HG02885 (cell line): ENCODE results near the gene ATP6V0D1.
"Not testable (repeated sequence)": the region's sequence is repeated elsewhere in the genome, so short reads cannot be mapped to it uniquely, and the experiment has no call there.

Experiments used
- ATAC-seq: cut with Tn5 transposase; IDR thresholded peaks from one replicate; pipeline ENCODE4 v1.9.1; 2021; ENCODE audit warnings: mild to moderate bottlenecking; ENCODE audit not compliant: unreplicated experiment, poor library complexity

Gene ATP6V0D1

DNA sequence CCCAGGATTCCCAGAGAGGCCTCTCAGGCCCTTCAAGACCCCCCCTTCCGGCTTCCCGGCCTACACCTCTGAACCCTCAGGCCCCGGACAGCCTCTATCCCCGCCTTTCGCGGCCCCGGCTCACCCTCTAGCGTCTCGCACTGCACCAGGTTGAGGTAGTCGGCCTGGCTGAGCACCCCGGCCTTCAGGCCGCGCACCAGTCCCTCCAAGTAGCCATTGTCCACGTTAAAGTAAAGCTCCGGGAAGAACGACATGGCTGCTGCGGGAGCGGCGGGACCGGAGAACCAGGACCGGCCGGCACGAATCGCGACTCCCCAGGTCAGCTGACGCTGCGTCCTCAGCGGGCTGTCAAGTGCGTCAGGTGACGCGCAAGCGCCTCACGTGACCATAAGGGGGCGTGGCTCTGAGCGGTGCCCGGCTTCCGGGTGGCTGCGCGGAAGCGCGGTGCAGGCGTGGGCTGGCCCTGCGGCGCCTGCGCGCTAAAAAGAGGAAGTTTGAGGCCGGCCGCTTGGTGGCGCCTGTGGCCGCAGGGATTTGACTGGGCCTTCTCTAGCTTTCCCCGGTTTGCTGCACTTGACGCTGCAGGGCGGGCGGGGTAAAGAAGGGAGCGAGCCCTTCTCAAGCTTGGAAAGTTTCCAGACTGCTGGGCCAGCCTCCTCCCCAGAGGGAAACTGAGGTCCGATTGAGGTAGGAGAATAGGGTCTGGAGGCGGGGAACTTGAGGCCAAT lies at the start of gene ATP6V0D1:
TSS of gene ATP6V0D1 (minus strand) at position 325 of the 728 bp plus-strand sequence. CDS start at position 254, 71 bp downstream.
- peak; percentile 94 for ATAC-seq

DNA sequence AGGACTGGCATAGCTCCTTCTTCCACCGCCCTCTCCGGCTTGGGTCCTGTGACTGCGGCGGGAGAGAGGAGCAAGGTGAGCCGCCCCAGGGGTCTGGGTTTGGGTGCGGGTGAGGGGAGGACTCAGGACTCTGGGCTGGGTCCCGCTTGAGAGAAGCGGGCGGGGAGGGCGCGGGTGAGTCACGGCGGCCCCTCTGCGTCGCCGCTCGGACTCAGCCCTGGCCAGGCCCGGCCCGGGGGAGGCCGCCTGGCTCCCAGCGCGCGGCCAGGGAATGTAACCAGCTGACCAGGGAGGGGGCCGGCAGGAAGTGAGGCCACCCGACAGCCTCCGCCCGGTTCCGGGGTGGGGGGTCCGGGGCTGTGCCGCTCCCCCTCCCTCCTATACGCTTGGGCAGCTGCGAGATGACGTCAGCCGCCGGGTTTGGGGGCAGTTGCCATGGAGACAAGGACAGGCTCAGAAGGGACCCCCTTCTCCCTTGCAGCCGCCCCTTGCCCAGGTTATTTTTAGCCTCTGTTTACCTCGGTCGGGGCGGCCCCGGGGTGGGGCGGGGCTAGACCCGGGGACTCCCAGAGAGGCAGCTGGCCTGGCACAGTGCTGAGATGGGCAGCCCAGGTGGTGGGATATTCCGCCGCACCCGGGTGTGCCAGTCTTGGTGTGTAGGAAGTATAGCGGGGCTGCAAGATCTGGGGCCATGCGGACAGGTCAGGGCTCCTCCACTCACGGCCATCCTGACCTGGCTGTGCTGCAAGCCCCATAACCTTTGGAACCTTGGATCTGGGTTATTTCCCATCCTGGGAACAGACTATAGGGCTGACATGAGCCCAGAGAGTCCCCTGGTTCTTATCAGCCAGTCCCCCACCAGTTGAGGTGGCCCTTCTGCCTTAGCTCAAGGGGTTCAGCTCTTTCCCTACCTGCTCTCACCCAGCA lies 49.3 kb upstream of the ATP6V0D1 start:
- peak; percentile 34 for ATAC-seq

DNA sequence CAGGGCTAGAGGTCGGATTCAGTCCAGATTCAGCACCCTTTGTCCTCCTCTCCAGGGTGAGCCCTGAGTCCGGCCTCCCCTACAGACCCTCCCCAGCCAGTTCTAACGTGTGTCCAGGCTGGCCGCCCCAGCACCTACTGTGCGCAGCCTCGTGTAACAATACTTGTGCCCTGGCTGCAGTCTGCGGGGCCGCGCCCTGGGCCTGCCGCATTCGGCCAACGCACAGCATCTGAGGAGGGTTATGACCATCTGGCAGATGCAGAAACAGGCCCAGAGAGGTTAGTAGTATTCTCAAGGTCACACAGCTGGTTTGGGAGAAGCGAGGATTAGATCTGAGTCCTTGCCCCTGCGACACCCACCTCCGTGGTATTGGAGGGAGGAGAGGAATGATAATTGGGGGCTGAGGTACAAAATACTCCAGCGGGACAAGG lies 48.6 kb upstream of the ATP6V0D1 start:
- ATAC-seq = no peak

DNA sequence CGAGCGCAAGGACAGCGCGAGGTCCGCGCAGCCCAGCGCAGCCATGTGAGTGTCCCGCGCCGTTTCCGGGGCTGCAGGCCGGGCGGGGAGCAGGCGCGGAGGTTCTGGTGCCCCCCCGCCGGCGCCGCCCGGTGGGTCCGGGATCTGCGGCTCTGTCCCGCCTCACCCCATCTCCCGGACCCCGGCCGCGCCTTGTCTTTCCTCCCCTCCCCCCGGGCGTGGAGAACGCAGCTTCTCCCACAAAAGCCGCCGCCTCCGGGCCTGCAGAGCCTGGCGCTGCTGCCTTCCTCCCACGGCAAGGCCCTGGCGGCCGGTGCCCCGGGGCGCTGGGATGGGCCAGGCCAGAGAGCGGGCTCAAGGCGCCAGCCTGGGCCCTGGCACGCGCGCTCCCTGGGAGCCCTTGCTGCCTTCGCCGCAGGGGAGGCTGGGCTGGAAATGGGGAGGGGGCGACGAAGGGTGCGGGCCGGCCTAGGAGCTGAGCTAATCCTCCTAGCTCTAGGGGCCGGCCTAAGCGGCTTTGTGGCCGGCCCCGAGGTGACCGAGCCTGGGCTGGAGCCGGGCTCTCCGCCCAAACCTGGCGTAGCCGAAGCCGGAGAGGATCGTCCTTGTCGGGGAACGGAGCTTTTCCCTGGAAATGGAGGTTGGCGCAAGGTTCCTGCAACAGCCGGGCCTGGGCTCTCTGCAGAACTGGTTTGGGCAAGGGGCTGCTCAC lies 48.1 kb upstream of the ATP6V0D1 start:
- peak; percentile 21 for ATAC-seq

DNA sequence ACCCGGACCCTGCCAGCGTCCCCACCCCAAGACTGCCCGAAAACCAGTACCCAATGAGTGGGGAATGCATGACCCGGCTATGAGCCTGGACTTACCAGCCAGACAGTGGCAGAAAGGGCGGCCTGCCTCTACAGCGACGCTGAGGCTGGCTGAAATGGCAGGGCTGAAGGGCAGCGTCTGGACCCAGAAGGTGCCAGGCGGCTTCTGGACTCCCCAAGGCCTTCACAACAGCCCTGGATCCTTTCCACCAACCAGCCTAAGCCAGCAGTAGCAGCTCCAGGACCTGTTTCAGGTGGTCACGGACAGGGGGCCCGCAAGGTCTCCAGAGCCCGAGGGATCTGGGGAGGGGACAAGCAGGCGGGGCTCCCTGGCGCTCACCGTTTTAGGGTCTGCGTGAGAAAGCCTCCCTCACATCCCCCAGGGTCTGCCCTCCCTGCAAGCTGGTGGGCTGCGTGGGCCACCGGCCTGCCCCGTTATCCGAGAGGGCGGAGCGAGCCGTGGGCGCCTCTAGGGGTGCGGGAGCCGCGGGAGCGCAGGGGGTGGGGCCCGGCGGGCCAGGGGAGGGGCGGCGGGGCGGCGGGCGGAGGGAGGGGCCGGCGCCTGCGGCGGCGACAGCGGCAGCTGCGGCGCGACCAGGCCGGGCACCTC lies 47.4 kb upstream of the ATP6V0D1 start, which contains the start of gene RIPOR1:
TSS of gene RIPOR1 (plus strand) at position 608 of the 648 bp plus-strand sequence. CDS start 9,618 bp downstream, outside the sequence.
- peak; percentile 52 for ATAC-seq

DNA sequence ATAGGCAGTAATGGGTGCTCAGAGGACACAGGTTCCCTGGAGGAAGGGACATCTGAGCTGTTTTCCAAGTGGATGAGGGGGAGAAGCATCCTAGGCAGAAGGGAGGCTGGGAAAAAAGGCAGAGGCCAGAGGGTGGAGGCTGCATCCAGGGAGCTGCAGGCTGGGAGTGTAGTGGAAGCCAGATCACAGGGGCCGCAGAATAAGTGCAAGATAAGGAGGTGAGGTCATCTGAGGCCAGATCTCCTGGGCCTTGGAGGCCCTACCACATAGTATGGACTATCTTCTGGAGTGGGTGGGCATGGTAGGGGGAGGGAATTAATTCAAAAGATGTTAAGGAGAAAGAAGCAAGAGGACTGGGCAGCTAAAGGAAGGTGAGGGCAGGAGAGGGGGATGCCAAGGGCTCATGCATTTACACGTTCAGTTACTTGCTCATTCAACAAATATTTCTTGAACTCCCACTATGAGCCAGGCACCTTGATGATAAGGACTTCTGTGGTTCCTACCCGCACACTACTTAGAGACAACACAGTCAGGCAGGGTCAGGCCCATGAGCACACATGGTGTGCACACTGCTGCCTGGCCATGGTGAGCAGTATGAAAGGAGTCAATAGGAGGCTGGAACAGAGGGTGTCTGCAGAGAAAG lies 45.3 kb upstream of the ATP6V0D1 start:
- ATAC-seq = no peak

DNA sequence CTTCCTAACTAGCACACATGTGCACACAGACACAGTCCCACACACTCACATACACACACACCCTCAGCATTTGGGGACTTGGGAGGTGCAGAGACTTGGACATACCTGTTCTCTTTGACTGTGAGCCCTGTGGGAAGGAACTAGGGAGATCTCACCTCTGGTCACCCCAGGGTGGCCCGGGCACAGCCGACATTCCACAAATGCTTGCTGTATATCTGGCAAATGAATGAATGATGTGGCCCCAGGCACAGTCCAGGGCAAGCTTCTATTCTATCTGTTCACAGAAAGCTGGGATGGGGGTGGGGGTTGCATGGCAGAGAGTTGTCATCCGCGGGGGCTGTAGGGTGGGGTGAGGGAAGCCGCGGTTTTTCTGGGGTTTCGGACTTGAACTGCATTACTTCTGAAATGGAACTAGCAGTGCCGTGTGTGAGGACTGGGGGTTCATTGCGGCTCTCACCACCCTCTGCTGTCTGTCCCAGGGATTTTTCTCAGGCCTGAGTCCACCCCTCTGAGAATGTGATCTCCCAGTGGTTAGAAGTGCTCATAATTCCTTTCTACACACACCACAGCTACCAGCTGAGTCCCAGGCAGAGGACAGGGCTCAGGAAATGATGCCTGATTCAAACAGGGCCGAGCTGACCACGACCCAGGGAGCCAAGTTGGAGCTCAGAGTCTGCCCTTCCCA lies 44.4 kb upstream of the ATP6V0D1 start:
- no peak for ATAC-seq

DNA sequence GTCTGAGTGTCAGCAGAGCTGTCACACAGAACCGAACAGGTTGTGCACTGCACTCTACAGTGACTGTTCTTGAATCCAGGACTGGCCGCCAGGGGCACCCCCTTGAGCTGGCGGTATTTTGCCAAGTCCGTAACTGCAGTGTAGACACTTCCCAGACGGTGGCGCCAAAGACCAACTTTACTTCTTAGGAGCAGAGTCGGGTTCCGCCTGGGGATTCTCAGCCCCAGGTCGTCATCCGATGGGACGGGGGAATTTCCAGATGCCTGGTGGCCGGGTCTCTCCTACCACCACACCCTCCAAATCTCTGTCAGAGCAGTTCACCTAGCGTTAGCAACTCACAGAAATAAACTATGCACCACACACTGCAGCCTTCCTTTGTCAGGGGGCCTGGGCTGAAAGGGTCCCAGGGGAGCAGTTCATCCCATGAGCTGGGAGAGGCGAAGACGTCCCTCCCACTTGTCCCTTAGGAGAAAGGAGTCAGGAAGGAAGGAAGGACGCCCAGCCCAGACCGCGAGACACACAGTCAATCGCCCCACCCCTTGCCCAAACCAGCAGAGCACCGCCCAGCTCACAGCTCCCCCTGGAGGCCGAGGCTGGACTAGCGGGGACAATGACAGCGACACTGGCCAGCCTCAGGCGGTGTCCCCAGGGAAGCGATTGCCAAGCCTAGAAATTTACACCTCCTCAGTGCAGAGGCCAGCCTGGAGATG lies 40.3 kb upstream of the ATP6V0D1 start:
- ATAC-seq = peak; percentile 73

DNA sequence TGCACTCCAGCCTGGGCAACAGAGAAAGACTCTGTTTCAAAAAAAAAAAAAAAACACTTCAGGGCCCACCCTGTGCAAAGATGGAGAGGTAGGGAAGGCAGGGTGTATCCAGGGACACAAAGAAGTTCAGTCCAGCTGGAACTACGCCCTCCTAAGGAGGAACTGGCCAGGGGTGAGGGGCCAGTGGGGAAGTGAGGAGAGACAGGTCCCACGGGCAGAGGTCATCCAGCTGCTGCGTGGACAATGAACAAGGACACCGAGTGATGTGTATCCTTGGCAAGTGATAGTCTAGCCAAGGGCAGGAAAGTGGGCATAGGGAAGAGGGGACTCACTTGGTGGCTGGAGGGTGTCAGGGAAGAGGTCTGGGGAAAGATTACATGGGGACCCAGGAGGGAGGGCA lies 38.3 kb upstream of the ATP6V0D1 start:
- no peak for ATAC-seq

DNA sequence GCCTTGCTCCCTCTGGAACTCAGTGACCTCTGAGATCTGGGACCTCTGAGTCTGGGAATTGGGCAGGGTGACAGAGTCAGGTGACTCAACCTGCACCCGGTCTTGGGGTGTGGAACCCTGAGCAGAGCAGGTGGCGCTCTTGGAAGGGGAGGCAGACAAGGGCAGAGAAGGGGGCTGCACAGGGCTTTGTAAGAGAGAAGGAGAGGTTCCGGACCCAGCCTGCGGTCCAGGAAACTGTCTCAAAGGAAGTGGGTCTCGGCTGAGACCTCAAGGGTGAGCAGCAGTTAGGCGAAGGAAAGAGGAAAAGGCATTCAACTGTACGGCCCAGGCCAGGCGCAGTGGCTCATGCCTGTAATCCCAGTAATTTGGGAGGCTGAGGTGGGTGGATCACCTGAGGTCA lies 37.7 kb upstream of the ATP6V0D1 start:
- no peak for ATAC-seq

DNA sequence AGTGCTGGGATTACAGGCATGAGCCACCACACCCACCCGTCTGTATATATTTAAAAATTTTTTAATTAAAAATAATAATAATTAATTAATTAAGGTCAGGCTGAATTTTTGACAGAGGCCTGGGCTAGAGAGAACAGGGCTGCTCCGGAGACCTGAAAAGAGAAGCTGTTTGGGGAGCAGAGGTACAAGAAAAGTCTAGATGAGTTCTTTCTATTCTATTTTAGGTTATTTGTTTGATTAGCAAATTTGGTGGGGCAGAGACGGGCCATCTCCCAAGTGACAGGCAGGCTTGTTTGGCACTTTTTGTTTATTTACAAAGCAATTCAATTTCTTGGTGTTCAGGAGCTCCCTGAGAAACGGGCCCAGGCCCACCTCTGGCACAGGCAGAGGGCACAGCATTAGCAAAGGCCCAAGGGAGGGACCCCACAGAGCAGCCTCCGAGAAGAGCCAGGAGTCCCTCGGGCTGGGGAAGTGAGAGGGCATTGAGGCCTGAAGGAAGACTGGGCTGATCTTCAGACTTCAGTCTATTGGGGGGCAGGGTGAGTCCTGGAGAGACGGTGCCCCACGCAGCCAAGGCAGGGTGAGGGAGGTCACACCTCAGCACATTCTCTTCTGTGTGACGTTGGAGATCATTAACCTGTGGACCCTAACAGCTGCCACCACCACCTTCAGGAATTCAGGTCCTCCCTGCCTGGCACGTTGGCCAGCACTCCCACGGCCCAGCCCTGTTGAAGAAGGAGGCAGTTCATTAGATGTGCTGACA lies 36.9 kb upstream of the ATP6V0D1 start:
- peak; percentile 50 for ATAC-seq

DNA sequence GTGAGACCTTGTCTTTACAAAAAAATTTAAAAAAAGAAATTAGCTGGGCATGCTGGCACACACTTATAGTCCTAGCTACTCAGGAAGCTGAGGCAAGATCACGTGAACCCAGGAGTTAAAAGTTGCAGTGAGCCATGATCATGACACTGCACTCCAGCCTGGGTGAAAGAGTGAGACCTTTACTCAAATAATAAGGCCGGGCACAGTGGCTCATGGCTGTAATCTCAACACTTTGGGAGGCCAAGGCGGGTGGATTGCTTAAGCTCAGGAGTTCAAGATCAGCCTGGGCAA lies 36.1 kb upstream of the ATP6V0D1 start:
- no peak for ATAC-seq

DNA sequence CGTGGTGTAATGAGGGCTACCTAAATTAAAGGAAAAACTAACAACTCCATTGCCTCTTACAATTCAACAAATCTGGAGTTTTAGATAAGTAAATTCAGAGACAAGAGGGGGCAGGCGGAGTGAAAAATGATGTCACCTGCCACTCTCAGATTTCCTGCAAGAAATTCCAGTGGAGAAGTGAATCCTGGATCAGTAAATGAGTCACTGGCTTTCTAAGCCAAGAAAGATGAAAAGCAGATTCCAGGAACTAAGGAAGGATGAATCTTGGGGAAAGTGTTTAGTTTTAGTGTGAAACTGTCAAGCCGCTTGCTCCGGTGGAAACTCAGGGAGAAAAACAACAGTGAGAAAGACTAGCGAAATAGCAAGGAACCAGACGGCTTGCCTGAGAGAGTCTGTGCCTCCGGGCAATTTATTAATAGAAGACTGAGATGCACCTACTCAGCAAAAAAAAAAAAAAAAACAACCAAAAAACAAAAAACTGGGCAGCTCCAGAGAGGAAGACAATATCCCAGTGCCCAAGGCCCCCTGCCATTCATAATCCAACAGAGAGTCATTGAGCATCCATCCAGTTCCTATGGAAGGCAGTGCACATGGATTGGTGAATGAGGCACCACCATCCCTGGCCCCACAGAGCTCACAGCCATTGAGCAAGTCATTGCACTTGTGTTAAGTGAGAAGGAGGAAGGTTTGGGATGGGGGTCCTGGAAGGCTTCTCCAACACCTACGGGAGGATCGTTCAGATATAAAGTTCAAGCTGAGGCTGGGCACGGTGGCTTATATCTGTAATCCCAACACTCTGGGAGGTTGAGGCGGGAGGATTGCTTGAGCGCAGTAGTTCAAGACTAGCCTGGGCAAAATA lies 35.6 kb upstream of the ATP6V0D1 start:
- ATAC-seq = no peak

DNA sequence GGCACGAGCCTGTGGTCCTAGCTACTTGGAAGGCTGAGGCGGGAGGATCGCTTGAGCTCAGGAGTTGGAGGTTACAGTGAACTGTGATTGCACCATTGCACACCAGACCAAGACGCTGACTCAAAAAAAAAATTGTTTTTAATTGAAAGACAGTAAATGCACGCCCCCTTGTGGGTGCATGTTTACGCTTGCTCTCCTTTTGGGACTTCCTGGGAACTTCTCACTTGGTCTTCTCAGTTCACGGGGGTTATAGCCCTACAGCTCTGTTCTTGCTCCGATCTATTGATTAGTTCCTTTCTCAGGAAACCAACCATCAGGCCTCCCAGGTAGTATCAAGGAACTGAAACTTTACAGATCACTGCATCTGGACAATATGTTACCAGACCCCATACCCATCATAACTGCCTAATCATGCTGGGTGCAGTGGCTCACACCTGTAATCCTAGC lies 33.4 kb upstream of the ATP6V0D1 start:
- peak; percentile 41 for ATAC-seq

DNA sequence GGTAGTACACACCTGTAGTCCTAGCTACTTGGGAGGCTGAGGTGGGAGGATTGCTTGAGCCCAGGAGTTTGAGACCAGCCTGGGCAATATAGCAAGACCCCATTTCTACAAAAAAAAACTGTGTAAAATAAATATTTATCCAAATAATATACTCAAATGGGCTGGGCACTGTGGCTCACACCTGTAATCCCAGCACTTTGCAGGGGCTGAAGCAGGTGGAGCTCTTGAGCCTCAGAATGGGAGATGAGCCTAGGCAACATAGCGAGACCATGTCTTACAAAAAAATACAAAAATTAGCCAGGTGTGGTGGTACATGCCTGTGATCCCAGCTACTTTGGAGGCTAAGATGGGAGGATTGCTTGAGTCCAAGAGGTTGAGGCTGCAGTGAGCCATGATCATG lies 32.9 kb upstream of the ATP6V0D1 start:
- ATAC-seq = not testable (repeated sequence)

DNA sequence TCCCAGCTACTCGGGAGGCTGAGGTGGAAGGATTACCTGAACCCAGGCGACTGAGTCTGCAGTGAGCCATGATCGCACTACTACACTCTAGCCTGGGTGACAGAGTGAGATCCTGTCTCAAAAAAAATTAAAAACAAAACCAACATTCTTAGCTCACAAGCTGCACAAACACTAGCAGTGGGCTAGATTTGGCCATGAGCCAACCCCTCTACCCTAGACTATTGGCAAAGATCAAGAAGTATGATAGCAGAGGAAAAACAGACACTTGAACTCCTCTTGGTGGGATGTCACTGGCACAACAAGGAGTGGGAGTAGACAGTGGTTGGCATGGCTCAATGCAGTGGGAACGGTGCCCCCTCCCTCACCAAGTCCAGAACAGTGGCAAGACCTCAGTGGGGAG lies 28.1 kb upstream of the ATP6V0D1 start:
- ATAC-seq = no peak

DNA sequence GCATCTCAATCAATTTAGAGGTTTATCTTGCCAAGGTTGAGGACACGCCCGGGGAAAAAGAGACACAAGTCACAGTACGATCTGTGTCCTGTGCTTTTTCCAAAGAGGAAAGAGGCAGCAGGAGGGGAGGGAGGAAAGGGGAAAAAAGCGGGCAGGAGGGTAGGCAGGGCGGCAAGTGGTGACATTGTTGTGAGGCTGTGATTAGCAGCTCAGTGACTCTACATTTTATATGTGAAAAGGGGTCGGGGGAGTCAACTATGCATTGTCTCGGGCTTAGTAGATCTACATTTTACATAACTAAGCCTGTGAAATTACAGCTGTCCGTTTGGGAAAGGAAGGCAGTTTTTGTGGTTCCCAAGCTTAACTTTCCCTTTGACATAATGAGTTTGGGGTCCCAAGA lies 25.5 kb upstream of the ATP6V0D1 start:
- ATAC-seq = no peak
